ENCODE data around the gene PLEKHA1. TPM values are rescaled to one million over a fixed set of nuclear protein-coding genes. Genes with fewer than 3 reads are reported as not detected.

PLEKHA1 gene
- total and polyA plus RNA-seq, 2 of the 4 experiments (the other 2 are of a cell fraction) = 7.2 to 9.5 TPM

GRCh38 chr10:122348512-122348911, 26.0 kb upstream of the PLEKHA1 start:
- Histone ChIP-seq H2AK9ac (replicated peaks; ENCODE audit: low read depth, low read length, poor library complexity) (no peak overlapping the region), H3K9me3 (ENCODE audit: control insufficient read depth, insufficient read depth, low read length) (peaks cover 7% of the 10 kb centered on the region; the same call in 1 of the 2 replicates), H2BK20ac (ENCODE audit: low read depth, low read length) (no peak overlapping the region), H3K23ac (ENCODE audit: low read depth, low read length) (no peak overlapping the region), H3K79me1 (ENCODE audit: low read depth in 1 of 2, low read length in 2 of 2) (no peaks in the 10 kb centered on the region), H2AFZ (replicated peaks; ENCODE audit: low read length, poor library complexity) (no peak overlapping the region), H4K20me1 (ENCODE audit: insufficient read depth, low read length) (no peaks in the 10 kb centered on the region; the same call in 1 of the 2 replicates), H3K18ac (ENCODE audit: low read depth, low read length) (no peak overlapping the region), H2AK5ac (ENCODE audit: low read depth, low read length) (no peak overlapping the region), H4K8ac (ENCODE audit: low read depth in 2 of 2, low read length in 2 of 2) (no peak overlapping the region), H3K27ac (ENCODE audit: insufficient read depth, low read length) (no peak overlapping the region), H3K4me3 (ENCODE audit: insufficient read depth, low read depth, low read length) (no peak overlapping the region), H3K56ac (ENCODE audit: extremely low read depth, insufficient read depth, low read length) (no peak overlapping the region), H3K9ac (ENCODE audit: low read depth, low read length) (no peak overlapping the region), H3K9me1 (ENCODE audit: insufficient read depth, low read length) (no peaks in the 10 kb centered on the region), H3K4me2 (ENCODE audit: low read depth, low read length) (no peak overlapping the region), H3K27me3 (ENCODE audit: control insufficient read depth, insufficient read depth, low read length) (peaks cover 30% of the 10 kb centered on the region), H4K5ac (ENCODE audit: low read depth, low read length) (no peak overlapping the region), H2BK15ac (ENCODE audit: low read depth, low read length) (no peak overlapping the region), H3K4me1 (ENCODE audit: control insufficient read depth, insufficient read depth, low read length) (no peaks in the 10 kb centered on the region), H3K4ac (ENCODE audit: low read depth, low read length) (no peak overlapping the region), H3K36me3 (ENCODE audit: control insufficient read depth, insufficient read depth, low read length) (no peaks in the 10 kb centered on the region), H3K14ac (replicated peaks; ENCODE audit: low read depth, low read length) (no peak overlapping the region), H2BK5ac (ENCODE audit: low read depth, low read length, poor library complexity, severe bottlenecking) (no peak overlapping the region), H4K91ac (ENCODE audit: insufficient read depth, low read depth, low read length) (no peak overlapping the region), H2BK120ac (ENCODE audit: low read depth, low read length) (no peak overlapping the region)
- ATAC-seq (ENCODE audit: low read depth) (no peak), DNase-seq (no peak)
- ChIA-PET CTCF (no interaction called here), POLR2A (ENCODE audit: unreplicated experiment) (no interaction called here)
- dilution Hi-C loops (cut with HindIII; ENCODE audit: low sequenced_read_pairs, unreplicated experiment) (no loop called here), intact Hi-C loops (cut with micrococcal nuclease) (no loop called here), in situ Hi-C loops (cut with MboI; ENCODE audit: low sequenced_read_pairs) (loop anchor here (10.0 kb wide), 1 partner anchor 226 kb away; no protein-coding TSS in a partner anchor)
- WGBS, 2 experiments (ENCODE audit: extremely low coverage in 2 of 2, insufficient read length in 1 of 2) = no CpG with 5 or more reads among the region's 4 CpGs
- no peak for TF ChIP-seq FOS (IDR thresholded peaks at IDR 0.05; ENCODE audit: low read depth, low read length)
- TF ChIP-seq POLR2A (IDR thresholded peaks at IDR 0.05; ENCODE audit: low read depth, low read length) = no peak
- no peak for TF ChIP-seq CHD1 (IDR thresholded peaks at IDR 0.05; ENCODE audit: low read depth, low read length)
- TF ChIP-seq RCOR1 (IDR thresholded peaks at IDR 0.05; ENCODE audit: insufficient replicate concordance, low read length) = no peak
- no peak for TF ChIP-seq NFE2L2 (IDR thresholded peaks at IDR 0.05; ENCODE audit: low read depth, low read length)
- TF ChIP-seq SMC3 (IDR thresholded peaks at IDR 0.05; ENCODE audit: low read depth, low read length) = no peak
- TF ChIP-seq RFX5 (IDR thresholded peaks at IDR 0.05; ENCODE audit: low read depth, low read length) = no peak
- no peak for TF ChIP-seq MAFK (IDR thresholded peaks at IDR 0.05; ENCODE audit: low read depth, low read length)
- TF ChIP-seq MAZ (IDR thresholded peaks at IDR 0.05; ENCODE audit: borderline replicate concordance, low read depth, low read length) = no peak
- BruUV-seq (replicated peaks) = no TSS peak
